ENCODE data around the gene NEK6. TPM values are rescaled to one million over a fixed set of nuclear protein-coding genes. Genes with fewer than 3 reads are reported as not detected.

The NEK6 gene
- total RNA-seq, 1 donor from 2014 or later = 47.7 TPM

GRCh38 chr9:124278054-124278540 lies 20.3 kb downstream of the NEK6 start:
- peaks cover 13% of the 10 kb centered on the region for H3K4me1 Mint-ChIP-seq (ENCODE audit: low read depth)
- DNase-seq (ENCODE audit: low spot score) = no peak
- H3K27ac Mint-ChIP-seq = no peak overlapping the region
- no peaks in the 10 kb centered on the region for H3K27me3 Mint-ChIP-seq (ENCODE audit: low read depth)
- no peak overlapping the region for H3K4me3 Mint-ChIP-seq (ENCODE audit: low read depth)
- H3K9me3 Mint-ChIP-seq = no peaks in the 10 kb centered on the region
- intact Hi-C loops (cut with micrococcal nuclease) = no loop called here
- peaks cover 12% of the 10 kb centered on the region for H3K36me3 Mint-ChIP-seq (ENCODE audit: low read depth)

DNA sequence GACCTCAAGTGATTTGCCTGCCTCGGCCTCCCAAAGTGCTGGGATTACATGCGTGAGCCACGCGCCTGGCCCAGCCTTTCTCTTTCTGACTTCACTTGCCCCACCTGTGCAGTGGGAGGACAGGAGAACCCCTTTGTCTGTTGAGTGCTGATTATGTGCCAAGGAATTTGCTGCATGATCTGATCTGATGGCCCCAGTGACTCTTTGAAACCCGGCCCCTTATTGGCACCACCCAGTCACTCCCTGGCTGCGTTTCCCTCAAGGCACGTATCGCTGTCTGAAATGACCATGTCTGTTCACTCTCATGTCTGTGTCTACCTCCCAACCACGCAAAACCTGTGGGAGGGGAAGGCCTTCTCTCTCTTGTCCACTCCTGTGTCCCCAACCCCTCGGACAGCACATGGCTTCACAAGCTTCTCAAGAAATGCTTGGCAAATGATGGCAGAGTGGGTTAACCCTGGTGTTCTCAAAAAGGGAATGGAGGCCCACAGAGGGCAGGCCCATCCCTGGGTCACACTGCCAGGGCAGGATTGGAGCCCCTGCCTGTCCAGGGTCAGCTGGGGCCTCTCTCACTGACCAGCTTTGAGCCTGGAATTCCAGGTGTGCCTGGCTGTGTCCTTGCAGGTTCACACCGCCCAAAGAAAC lies 21.9 kb downstream of the NEK6 start:
- Mint-ChIP-seq H3K36me3 (ENCODE audit: low read depth) (peaks cover 12% of the 10 kb centered on the region), H3K4me1 (ENCODE audit: low read depth) (peaks cover 15% of the 10 kb centered on the region), H3K9me3 (no peaks in the 10 kb centered on the region), H3K4me3 (ENCODE audit: low read depth) (no peak overlapping the region), H3K27ac (no peak overlapping the region), H3K27me3 (ENCODE audit: low read depth) (no peaks in the 10 kb centered on the region)
- intact Hi-C loops (cut with micrococcal nuclease) = no loop called here
- no peak for DNase-seq (ENCODE audit: low spot score)

GRCh38 chr9:124280176-124280691 lies 22.5 kb downstream of the NEK6 start:
- no peaks in the 10 kb centered on the region for H3K27me3 Mint-ChIP-seq (ENCODE audit: low read depth)
- H3K36me3 Mint-ChIP-seq (ENCODE audit: low read depth) = peaks cover 12% of the 10 kb centered on the region
- intact Hi-C loops (cut with micrococcal nuclease) = no loop called here
- no peak for DNase-seq (ENCODE audit: low spot score)
- H3K4me1 Mint-ChIP-seq (ENCODE audit: low read depth) = peaks cover 19% of the 10 kb centered on the region
- H3K4me3 Mint-ChIP-seq (ENCODE audit: low read depth) = no peak overlapping the region
- no peak overlapping the region for H3K27ac Mint-ChIP-seq
- no peaks in the 10 kb centered on the region for H3K9me3 Mint-ChIP-seq

DNA sequence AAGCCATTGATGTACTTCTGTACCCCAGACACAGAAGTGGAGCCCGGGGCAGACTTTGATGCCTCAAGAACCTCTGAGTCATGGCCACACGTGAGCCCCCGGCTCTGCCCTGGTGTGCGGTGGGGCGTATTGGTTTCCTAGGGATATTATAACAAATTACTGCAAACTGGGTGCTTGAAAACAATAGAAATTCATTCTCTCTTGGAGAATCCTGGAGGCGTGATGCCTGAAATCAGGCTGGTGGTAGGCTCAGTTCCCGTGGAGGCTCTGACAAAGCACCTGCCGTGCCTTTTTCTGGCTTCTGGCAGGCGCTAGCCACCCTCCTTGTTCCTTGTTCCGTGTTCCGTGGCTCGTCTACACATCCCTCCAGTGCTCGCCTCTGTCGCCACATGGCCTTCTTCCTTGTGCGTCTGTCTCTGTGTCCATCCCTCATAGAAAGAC lies 24.2 kb downstream of the NEK6 start:
- intact Hi-C loops (cut with micrococcal nuclease) = loop anchor here (1.0 kb wide), 1 partner anchor 42 kb away; no protein-coding TSS in a partner anchor
- Mint-ChIP-seq H3K27ac (no peak overlapping the region), H3K27me3 (ENCODE audit: low read depth) (no peaks in the 10 kb centered on the region), H3K36me3 (ENCODE audit: low read depth) (peaks cover 12% of the 10 kb centered on the region), H3K4me3 (ENCODE audit: low read depth) (no peak overlapping the region), H3K9me3 (no peaks in the 10 kb centered on the region), H3K4me1 (ENCODE audit: low read depth) (peaks cover 36% of the 10 kb centered on the region)
- DNase-seq (ENCODE audit: low spot score) = no peak

- DNase-seq (ENCODE audit: low spot score) = no peak
- Mint-ChIP-seq H3K27ac (no peak overlapping the region), H3K27me3 (ENCODE audit: low read depth) (no peaks in the 10 kb centered on the region), H3K36me3 (ENCODE audit: low read depth) (peaks cover 12% of the 10 kb centered on the region), H3K4me1 (ENCODE audit: low read depth) (peaks cover 40% of the 10 kb centered on the region), H3K9me3 (no peaks in the 10 kb centered on the region), H3K4me3 (ENCODE audit: low read depth) (no peak overlapping the region)
- intact Hi-C loops (cut with micrococcal nuclease) = loop anchor here (1.0 kb wide), 1 partner anchor 42 kb away; no protein-coding TSS in a partner anchor
Observed at GRCh38 chr9:124282442-124283227, 24.9 kb downstream of the NEK6 start.

DNA sequence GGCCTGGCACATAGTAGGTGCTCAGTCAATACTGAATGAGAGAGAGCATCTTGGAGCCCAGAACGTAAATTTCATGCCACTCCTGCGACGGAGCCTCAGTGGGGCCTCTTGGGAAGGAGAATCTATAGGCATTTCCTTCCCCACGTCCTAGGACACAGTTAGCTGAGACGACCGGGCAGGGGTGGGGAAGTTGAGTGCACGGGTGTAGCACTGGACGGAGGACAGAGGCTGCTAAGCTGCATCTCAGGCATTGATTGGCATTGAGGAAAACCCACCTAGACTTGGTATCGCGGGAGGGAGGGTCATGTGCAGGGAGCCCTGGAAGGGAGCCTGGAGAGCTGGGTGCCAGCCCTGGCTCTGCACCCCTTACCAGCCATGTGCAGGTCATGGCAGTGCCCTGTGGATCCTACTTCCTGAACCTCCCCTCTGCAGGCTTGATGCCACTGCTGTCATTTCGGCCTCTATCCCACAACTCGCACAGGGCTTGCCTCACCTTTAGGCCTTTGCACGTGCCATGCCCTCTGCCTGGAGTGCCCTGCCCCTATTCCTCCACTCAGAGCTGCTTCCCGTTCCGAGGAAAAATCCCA lies 25.6 kb downstream of the NEK6 start:
- peaks cover 40% of the 10 kb centered on the region for H3K4me1 Mint-ChIP-seq (ENCODE audit: low read depth)
- no peak overlapping the region for H3K27ac Mint-ChIP-seq
- H3K36me3 Mint-ChIP-seq (ENCODE audit: low read depth) = peaks cover 9% of the 10 kb centered on the region
- H3K9me3 Mint-ChIP-seq = no peaks in the 10 kb centered on the region
- H3K4me3 Mint-ChIP-seq (ENCODE audit: low read depth) = no peak overlapping the region
- DNase-seq (ENCODE audit: low spot score) = no peak
- H3K27me3 Mint-ChIP-seq (ENCODE audit: low read depth) = no peaks in the 10 kb centered on the region
- intact Hi-C loops (cut with micrococcal nuclease) = no loop called here

GRCh38 chr9:124284237-124284831 lies 26.6 kb downstream of the NEK6 start:
- Mint-ChIP-seq H3K4me1 (ENCODE audit: low read depth) (peaks cover 44% of the 10 kb centered on the region), H3K36me3 (ENCODE audit: low read depth) (peaks cover 12% of the 10 kb centered on the region), H3K9me3 (no peaks in the 10 kb centered on the region), H3K27me3 (ENCODE audit: low read depth) (no peaks in the 10 kb centered on the region), H3K27ac (no peak overlapping the region), H3K4me3 (ENCODE audit: low read depth) (no peak overlapping the region)
- DNase-seq (ENCODE audit: low spot score) = no peak
- intact Hi-C loops (cut with micrococcal nuclease) = no loop called here

GRCh38 chr9:124284940-124285441 lies 27.2 kb downstream of the NEK6 start:
- no peaks in the 10 kb centered on the region for H3K27me3 Mint-ChIP-seq (ENCODE audit: low read depth)
- H3K27ac Mint-ChIP-seq = peak overlapping the region; percentile 97
- intact Hi-C loops (cut with micrococcal nuclease) = no loop called here
- H3K9me3 Mint-ChIP-seq = no peaks in the 10 kb centered on the region
- DNase-seq (ENCODE audit: low spot score) = no peak
- H3K36me3 Mint-ChIP-seq (ENCODE audit: low read depth) = peaks cover 13% of the 10 kb centered on the region
- peak overlapping the region; percentile 13 for H3K4me3 Mint-ChIP-seq (ENCODE audit: low read depth)
- H3K4me1 Mint-ChIP-seq (ENCODE audit: low read depth) = peaks cover 44% of the 10 kb centered on the region

- Mint-ChIP-seq H3K4me1 (ENCODE audit: low read depth) (peaks cover 44% of the 10 kb centered on the region), H3K27me3 (ENCODE audit: low read depth) (no peaks in the 10 kb centered on the region), H3K27ac (peak overlapping the region; percentile 97), H3K36me3 (ENCODE audit: low read depth) (peaks cover 10% of the 10 kb centered on the region), H3K4me3 (ENCODE audit: low read depth) (peak overlapping the region; percentile 13), H3K9me3 (no peaks in the 10 kb centered on the region)
- intact Hi-C loops (cut with micrococcal nuclease) = no loop called here
- DNase-seq (ENCODE audit: low spot score) = no peak
Observed at GRCh38 chr9:124285490-124285889, 27.7 kb downstream of the NEK6 start.

DNA sequence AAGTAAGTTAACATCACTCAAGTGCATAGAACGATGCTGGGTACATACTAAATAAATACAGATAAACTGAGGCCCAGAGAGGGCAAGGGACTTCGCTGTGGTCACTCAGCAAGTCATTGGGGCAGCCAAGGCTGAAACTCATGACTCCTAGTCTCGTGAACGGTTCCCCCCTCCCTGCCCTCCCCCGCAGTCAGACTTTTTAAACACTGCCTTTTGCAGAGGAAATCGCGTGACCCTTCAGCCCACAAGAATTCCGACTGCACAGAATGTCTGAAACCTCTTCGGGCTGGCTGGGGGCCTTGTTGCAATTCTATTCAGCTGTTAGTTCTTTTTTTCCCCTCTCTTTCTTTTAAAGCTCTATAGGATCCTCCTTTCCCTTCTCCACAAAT lies 28.1 kb downstream of the NEK6 start:
- peaks cover 8% of the 10 kb centered on the region for H3K36me3 Mint-ChIP-seq (ENCODE audit: low read depth)
- peak overlapping the region; percentile 97 for H3K27ac Mint-ChIP-seq
- peak; percentile 27 for DNase-seq (ENCODE audit: low spot score)
- peak overlapping the region; percentile 77 for H3K4me3 Mint-ChIP-seq (ENCODE audit: low read depth)
- intact Hi-C loops (cut with micrococcal nuclease) = loop anchor here (1.0 to 2.0 kb wide), 4 partner anchors 32 to 159 kb away; no protein-coding TSS in a partner anchor
- H3K9me3 Mint-ChIP-seq = no peaks in the 10 kb centered on the region
- no peaks in the 10 kb centered on the region for H3K27me3 Mint-ChIP-seq (ENCODE audit: low read depth)
- H3K4me1 Mint-ChIP-seq (ENCODE audit: low read depth) = peaks cover 47% of the 10 kb centered on the region

GRCh38 chr9:124286292-124286931 lies 28.7 kb downstream of the NEK6 start:
- Mint-ChIP-seq H3K4me3 (ENCODE audit: low read depth) (peak overlapping the region; percentile 77), H3K9me3 (no peaks in the 10 kb centered on the region), H3K36me3 (ENCODE audit: low read depth) (peaks cover 8% of the 10 kb centered on the region), H3K27ac (peak overlapping the region; percentile 97), H3K4me1 (ENCODE audit: low read depth) (peaks cover 52% of the 10 kb centered on the region), H3K27me3 (ENCODE audit: low read depth) (no peaks in the 10 kb centered on the region)
- intact Hi-C loops (cut with micrococcal nuclease) = loop anchor here (1.0 to 2.0 kb wide), 4 partner anchors 32 to 160 kb away; no protein-coding TSS in a partner anchor
- DNase-seq (ENCODE audit: low spot score) = peak; percentile 41

Data from activated T-helper 2 cell treated with anti-CD3 and anti-CD28 coated beads, Interferon-gamma antibody, Interleukin-2, Interleukin-4, amounts not matched to agents 10 μg/mL and 5 μg/mL and 100 μg/mL, durations not matched to agents 14 hours and 24 hours and 36 hours (primary cell).